Thoracic aorta (tissue), 2 donors: ENCODE results near the gene TMEM33. TPM values are rescaled to one million over a fixed set of nuclear protein-coding genes. Genes with fewer than 3 reads are reported as not detected.

Source experiments
- ATAC-seq: fragments of 150-250 bp; one replicate; pipeline ENCODE4 v1.8.0; 2017; ENCODE audit warnings: low read depth; ENCODE audit not compliant: insufficient number of reproducible peaks, low FRiP score
- DNase-seq: peaks from one replicate; pipeline ENCODE4 v3.0.0-alpha.2; 2020; ENCODE audit warnings: low spot score
- H3K27ac ChIP-seq, 2 donors: fragments of 200-600 bp; sonication (generic); 1 replicate in 1 of 2; 2 replicates in 1 of 2; pipeline ENCODE4 v1.5.1; 2016; ENCODE audit warnings: mild to moderate bottlenecking in 2 of 2, moderate library complexity in 2 of 2
- H3K27me3 ChIP-seq: fragments of 200-600 bp; sonication (generic); replicated peaks from 2 replicates; pipeline ENCODE4 v1.6.0; 2016; ENCODE audit warnings: mild to moderate bottlenecking; ENCODE audit not compliant: insufficient read depth
- H3K36me3 ChIP-seq: fragments of 200-600 bp; sonication (generic); one replicate; pipeline ENCODE4 v1.5.1; 2016
- H3K4me1 ChIP-seq, 2 donors: fragments of 200-600 bp; sonication (generic); 1 replicate in 1 of 2; 2 replicates in 1 of 2; pipeline versions ENCODE4 v1.5.1 to v1.6.0; 2016; ENCODE audit warnings: low read depth in 2 of 2, mild to moderate bottlenecking in 1 of 2; ENCODE audit not compliant: control insufficient read depth in 1 of 2
- H3K4me3 ChIP-seq: fragments of 200-600 bp; sonication (generic); 2 replicates; pipeline ENCODE4 v1.5.1; 2016; ENCODE audit warnings: mild to moderate bottlenecking
- H3K9me3 ChIP-seq: fragments of 200-600 bp; sonication (generic); 2 replicates; pipeline ENCODE4 v1.5.1; 2016
- CTCF ChIP-seq: fragments of 200-600 bp; sonication (generic); IDR thresholded peaks from one replicate; pipeline ENCODE4 v1.5.1; 2019; ENCODE audit warnings: antibody characterized with exemption
- total RNA-seq, 2 donors: library from RNA; depleted of rRNA; stranded (reverse); fragments of >200 nt; gene quantifications; one replicate each; pipeline versions ENCODE4 v1.1.0 to v1.2.3, GENCODE V29; 2016

Gene TMEM33
- total RNA-seq, 2 donors from 2014 or later: 20.0 to 32.3 TPM

- TF ChIP-seq CTCF: no peak
- ATAC-seq (no peak), DNase-seq (no peak)
- Histone ChIP-seq H3K27me3 (no peaks in the 10 kb centered on the region), H3K4me3 (no peak overlapping the region), H3K4me1 (peaks cover 14 to 25% of the 10 kb centered on the region in 2 donors), H3K36me3 (no peaks in the 10 kb centered on the region), H3K27ac (no peak overlapping the region), H3K9me3 (no peaks in the 10 kb centered on the region)
These were observed 58.0 kb downstream of the TMEM33 start for GRCh38 chr4:41992967-41993857.

GRCh38 chr4:41994461-41994985, 59.3 kb downstream of the TMEM33 start:
- H3K4me1 ChIP-seq: peaks cover 14 to 19% of the 10 kb centered on the region in 2 donors
- no peak overlapping the region for H3K27ac ChIP-seq
- no peaks in the 10 kb centered on the region for H3K27me3 ChIP-seq
- H3K36me3 ChIP-seq: no peaks in the 10 kb centered on the region
- no peaks in the 10 kb centered on the region for H3K9me3 ChIP-seq
- no peak for ATAC-seq
- TF ChIP-seq CTCF: no peak
- DNase-seq: no peak
- H3K4me3 ChIP-seq: no peak overlapping the region

GRCh38 chr4:41998019-41998418, 62.8 kb downstream of the TMEM33 start:
- no peak for ATAC-seq
- TF ChIP-seq CTCF: no peak

GRCh38 chr4:41999321-41999720, 64.1 kb downstream of the TMEM33 start:
- no peak for ATAC-seq

More at GRCh38 chr4:41998019-41998418, 62.8 kb downstream of the TMEM33 start:
- no peaks in the 10 kb centered on the region for H3K27me3 ChIP-seq
- H3K4me1 ChIP-seq: no peaks in the 10 kb centered on the region
- H3K4me3 ChIP-seq: no peak overlapping the region
- DNase-seq: no peak
- no peaks in the 10 kb centered on the region for H3K36me3 ChIP-seq
- H3K27ac ChIP-seq: no peak overlapping the region
- H3K9me3 ChIP-seq: no peaks in the 10 kb centered on the region

More at GRCh38 chr4:41999321-41999720, 64.1 kb downstream of the TMEM33 start:
- Histone ChIP-seq H3K4me1 (no peaks in the 10 kb centered on the region), H3K27me3 (no peaks in the 10 kb centered on the region), H3K9me3 (no peaks in the 10 kb centered on the region), H3K27ac (no peak overlapping the region), H3K36me3 (no peaks in the 10 kb centered on the region), H3K4me3 (no peak overlapping the region)
- no peak for TF ChIP-seq CTCF
- no peak for DNase-seq
